Stromal cell of bone marrow (primary cell): ENCODE results near the gene OR7D2.

Experiments used
- DNase-seq: peaks from one replicate; pipeline ENCODE4 v3.0.0-alpha.2; 2012; ENCODE audit warnings: low read depth

Gene OR7D2

GRCh38 chr19:9205501-9206113, 26.8 kb downstream of the OR7D2 start:
- DNase-seq: peak; percentile 30

- DNase-seq: no peak
These were observed 40.7 kb downstream of the OR7D2 start, which contains the start of gene OR7D4 for GRCh38 chr19:9219489-9219888. Gene OR7D4 (minus strand): TSS chr19:9219589. CDS start chr19:9214837, 4,752 bp downstream.
